ENCODE data around the gene TLCD3B.

Gene TLCD3B

DNA sequence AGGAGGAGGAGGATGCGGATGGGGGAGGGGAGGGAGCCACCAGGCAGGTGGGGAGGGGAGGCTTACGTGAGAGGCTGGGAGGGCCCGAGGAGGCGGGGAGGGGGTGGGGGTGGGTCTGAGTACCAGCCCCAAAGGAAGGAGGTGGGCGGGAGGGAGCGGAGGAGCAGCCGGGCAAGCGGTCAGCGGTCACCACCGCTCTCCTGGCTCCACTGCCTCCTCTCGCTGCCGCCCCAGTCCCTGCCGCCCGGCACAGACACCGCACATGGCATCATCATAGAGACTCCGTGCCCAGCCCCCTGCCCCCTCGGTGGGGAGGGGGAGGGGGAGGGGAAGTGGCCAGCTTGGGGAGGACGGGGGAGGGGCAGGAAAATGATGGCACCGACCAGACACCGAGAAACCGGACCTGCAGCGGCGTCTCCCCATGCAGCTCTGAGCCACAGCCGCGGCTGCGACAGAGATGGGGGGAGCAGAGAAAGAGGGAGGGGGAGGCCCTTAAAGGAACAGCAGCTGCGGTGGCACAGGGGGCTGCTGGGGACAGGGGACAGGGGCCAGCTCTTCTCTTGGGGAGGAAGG is at the start of gene TLCD3B:
Gene TLCD3B (minus strand): TSS at position 431 of the 573 bp plus-strand sequence. CDS start 744 bp downstream, outside the sequence.
- H3K27ac Mint-ChIP-seq: no peak within 1 kb of the TSS
- peaks cover 2% of the 10 kb centered on the region for H3K36me3 Mint-ChIP-seq (ENCODE audit: low read depth)
- no peaks in the 10 kb centered on the region for H3K9me3 Mint-ChIP-seq
- peaks cover 12% of the 10 kb centered on the region for H3K4me1 Mint-ChIP-seq (ENCODE audit: low read depth)
- peaks cover 57% of the 10 kb centered on the region for H3K27me3 Mint-ChIP-seq (ENCODE audit: low read depth)
- H3K4me3 Mint-ChIP-seq: no peak within 1 kb of the TSS

- Mint-ChIP-seq H3K27ac (no peak overlapping the region), H3K27me3 (ENCODE audit: low read depth) (no peaks in the 10 kb centered on the region), H3K36me3 (ENCODE audit: low read depth) (peaks cover 47% of the 10 kb centered on the region), H3K9me3 (no peaks in the 10 kb centered on the region), H3K4me1 (ENCODE audit: low read depth) (peaks cover 35% of the 10 kb centered on the region), H3K4me3 (no peak overlapping the region)
These were observed 48.4 kb upstream of the TLCD3B start for GRCh38 chr16:30079480-30079879.

DNA sequence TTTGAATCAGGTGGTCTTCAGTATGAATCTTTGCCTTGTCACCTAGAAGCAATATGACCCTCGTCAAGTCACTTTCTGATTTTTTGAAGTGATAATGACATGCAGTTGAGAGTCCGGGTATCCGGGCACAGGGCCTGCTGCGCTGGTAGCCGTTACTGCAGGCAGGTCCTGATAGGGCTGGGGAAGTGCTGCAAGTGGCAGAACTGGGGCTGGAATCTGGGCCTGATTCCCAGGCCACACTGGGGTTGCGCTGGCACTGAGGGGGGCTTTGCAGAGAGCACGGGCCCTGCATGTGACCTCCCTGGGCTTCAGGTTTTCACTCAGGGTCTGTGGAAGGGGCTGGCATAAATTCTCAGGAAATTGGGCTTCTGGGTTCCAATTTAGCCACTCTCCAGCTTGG is 47.7 kb upstream of the TLCD3B start:
- Mint-ChIP-seq H3K4me3 (no peak overlapping the region), H3K27me3 (ENCODE audit: low read depth) (no peaks in the 10 kb centered on the region), H3K36me3 (ENCODE audit: low read depth) (peaks cover 49% of the 10 kb centered on the region), H3K27ac (no peak overlapping the region), H3K9me3 (no peaks in the 10 kb centered on the region), H3K4me1 (ENCODE audit: low read depth) (peaks cover 34% of the 10 kb centered on the region)

DNA sequence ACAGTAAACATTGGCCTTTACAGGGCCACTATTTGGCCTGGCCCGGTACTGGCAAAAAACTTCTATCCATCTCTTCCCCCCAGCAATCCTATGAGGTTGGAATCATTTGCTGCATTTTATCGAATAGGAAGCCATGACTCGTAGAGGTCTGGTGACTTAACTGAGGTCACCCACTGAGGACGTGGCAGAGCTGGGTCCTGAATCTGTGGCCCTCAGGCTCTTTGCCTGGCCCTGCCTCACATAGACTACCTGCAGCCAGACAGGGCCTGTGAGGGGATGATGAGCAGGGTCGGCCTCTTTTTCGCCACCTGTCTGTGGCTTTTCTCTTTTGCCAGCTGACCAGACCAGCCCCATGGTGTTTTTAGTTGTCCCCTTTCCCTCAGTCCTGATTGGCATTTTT is 46.6 kb upstream of the TLCD3B start:
- Mint-ChIP-seq H3K9me3 (no peaks in the 10 kb centered on the region), H3K27me3 (ENCODE audit: low read depth) (no peaks in the 10 kb centered on the region), H3K36me3 (ENCODE audit: low read depth) (peaks cover 41% of the 10 kb centered on the region)

DNA sequence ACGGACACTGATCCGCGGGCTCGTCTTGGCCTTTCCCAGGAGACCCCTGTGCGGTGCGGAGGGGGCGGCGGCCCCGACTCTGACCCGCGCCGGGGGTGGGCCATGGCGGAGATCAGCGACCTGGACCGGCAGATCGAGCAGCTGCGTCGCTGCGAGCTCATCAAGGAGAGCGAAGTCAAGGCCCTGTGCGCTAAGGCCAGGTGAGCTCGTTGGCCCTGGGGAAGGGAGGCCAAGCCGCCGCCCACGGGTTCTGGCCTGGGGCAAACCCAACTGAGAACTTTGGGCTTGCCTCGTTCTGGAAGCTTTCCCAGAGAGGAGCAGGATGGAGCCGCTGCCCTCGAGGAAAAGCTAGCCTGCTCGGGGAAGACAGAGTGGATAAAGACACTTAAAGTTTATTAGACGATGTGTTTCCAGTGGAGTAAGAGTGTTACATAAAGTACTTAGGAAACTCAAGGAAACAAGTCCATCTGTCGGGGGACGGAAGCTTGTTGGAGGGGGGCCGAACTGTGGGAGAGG is 45.3 kb upstream of the TLCD3B start:
- Mint-ChIP-seq H3K9me3 (no peaks in the 10 kb centered on the region), H3K27me3 (ENCODE audit: low read depth) (no peaks in the 10 kb centered on the region), H3K4me1 (ENCODE audit: low read depth) (peaks cover 32% of the 10 kb centered on the region), H3K27ac (peak overlapping the region; percentile 84), H3K36me3 (ENCODE audit: low read depth) (peaks cover 39% of the 10 kb centered on the region), H3K4me3 (peak overlapping the region; percentile 96)

More for the DNA sequence above, 46.6 kb upstream of the TLCD3B start:
- peak overlapping the region; percentile 49 for H3K4me3 Mint-ChIP-seq
- H3K27ac Mint-ChIP-seq: peak overlapping the region; percentile 52
- peaks cover 34% of the 10 kb centered on the region for H3K4me1 Mint-ChIP-seq (ENCODE audit: low read depth)

DNA sequence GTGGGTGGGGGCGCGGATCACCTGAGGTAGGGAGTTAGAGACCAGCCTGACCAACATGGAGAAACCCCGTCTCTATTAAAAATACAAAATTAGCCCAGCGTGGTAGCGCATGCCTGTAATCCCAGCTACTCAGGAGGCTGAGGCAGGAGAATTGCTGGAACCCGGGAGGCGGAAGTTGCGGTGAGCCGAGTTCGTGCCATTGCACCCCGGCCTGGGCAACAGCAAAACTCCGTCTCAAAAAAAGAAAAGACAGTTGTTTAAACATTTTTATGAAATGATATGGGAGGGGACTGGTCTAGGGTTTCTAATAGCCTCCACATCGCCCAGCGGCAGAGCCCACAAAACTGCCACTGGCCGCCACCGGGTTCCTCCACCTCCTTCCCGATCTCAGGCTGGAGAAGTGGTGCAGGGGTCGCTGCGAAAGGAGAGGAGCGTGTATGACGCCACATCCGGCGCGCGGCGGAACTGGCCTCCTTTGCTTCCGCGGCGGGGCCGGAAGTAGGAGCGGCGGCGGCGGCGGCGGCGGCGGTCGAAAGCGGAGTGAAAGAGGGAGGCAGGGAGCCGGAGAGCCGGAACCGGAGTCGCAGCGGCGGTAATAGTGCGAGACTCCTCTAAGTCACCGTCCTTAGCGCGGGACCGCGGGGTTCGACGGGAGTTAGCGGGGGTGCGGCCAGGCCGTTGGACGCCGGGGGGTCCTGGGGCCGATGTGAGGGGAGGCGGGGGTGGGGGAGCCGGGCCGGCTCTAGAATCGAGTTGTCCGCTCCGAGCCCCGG is 44.6 kb upstream of the TLCD3B start, which contains the start of gene PPP4C:
Gene PPP4C (plus strand): TSS at position 492 of the 773 bp plus-strand sequence. CDS start 384 bp downstream, outside the sequence.
- Mint-ChIP-seq H3K27me3 (ENCODE audit: low read depth) (no peaks in the 10 kb centered on the region), H3K4me1 (ENCODE audit: low read depth) (peaks cover 32% of the 10 kb centered on the region), H3K36me3 (ENCODE audit: low read depth) (peaks cover 40% of the 10 kb centered on the region), H3K27ac (peak within 1 kb of the TSS; percentile 98), H3K4me3 (peak within 1 kb of the TSS; percentile 96), H3K9me3 (no peaks in the 10 kb centered on the region)

- Mint-ChIP-seq H3K27ac (peak overlapping the region; percentile 20), H3K9me3 (no peaks in the 10 kb centered on the region), H3K4me3 (no peak overlapping the region), H3K36me3 (ENCODE audit: low read depth) (peaks cover 46% of the 10 kb centered on the region), H3K4me1 (ENCODE audit: low read depth) (peaks cover 33% of the 10 kb centered on the region), H3K27me3 (ENCODE audit: low read depth) (no peaks in the 10 kb centered on the region)
These were observed 39.4 kb upstream of the TLCD3B start for GRCh38 chr16:30070490-30070889.

DNA sequence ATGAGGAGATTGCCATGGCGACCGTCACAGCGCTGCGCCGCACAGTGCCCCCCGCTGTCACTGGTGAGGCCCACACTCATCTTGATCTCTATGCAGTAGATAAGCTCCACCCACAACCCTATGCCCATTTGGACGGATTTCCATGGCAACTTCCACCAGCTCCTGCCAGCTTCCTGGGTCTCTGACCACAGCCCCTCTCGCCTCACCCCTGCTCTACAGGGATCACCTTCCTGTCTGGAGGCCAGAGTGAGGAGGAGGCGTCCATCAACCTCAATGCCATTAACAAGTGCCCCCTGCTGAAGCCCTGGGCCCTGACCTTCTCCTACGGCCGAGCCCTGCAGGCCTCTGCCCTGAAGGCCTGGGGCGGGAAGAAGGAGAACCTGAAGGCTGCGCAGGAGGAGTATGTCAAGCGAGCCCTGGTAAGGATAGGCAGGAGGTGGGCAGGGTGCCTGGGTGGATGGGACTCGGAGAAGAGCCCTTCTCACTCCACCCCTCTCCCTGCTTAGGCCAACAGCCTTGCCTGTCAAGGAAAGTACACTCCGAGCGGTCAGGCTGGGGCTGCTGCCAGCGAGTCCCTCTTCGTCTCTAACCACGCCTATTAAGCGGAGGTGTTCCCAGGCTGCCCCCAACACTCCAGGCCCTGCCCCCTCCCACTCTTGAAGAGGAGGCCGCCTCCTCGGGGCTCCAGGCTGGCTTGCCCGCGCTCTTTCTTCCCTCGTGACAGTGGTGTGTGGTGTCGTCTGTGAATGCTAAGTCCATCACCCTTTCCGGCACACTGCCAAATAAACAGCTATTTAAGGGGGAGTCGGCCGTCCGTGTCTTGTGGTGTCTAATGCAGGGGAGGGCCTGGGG is 38.8 kb upstream of the TLCD3B start:
- Mint-ChIP-seq H3K9me3 (no peaks in the 10 kb centered on the region), H3K27ac (peak overlapping the region; percentile 59), H3K4me1 (ENCODE audit: low read depth) (peaks cover 31% of the 10 kb centered on the region), H3K36me3 (ENCODE audit: low read depth) (peaks cover 46% of the 10 kb centered on the region), H3K27me3 (ENCODE audit: low read depth) (no peaks in the 10 kb centered on the region), H3K4me3 (peak overlapping the region; percentile 29)

DNA sequence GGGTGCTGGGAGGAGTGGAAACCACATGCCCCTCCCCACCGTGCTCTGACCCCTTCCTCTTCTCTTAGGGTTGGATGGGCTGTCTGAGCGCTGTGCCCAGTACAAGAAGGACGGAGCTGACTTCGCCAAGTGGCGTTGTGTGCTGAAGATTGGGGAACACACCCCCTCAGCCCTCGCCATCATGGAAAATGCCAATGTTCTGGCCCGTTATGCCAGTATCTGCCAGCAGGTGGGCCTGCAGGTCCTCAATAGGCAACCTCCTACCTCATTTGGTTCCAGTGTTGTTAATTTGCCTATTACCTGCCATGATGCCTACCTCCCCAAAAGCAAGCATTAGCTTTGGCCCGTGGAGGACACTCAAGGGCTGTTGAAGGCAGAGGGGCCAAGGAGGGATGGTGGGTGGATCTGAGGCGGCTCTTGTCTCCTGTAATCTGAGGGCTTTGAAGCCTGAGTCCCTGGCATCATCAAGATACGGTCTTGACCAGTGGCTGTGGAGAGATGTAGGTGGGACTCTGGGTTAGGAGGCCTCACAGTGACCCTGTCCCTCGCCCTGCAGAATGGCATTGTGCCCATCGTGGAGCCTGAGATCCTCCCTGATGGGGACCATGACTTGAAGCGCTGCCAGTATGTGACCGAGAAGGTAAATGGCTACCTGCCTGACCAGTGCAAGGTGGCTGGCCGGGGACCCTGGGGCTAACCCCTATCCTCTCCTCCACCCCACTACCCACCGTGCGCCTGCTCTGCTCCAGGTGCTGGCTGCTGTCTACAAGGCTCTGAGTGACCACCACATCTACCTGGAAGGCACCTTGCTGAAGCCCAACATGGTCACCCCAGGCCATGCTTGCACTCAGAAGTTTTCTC is 37.9 kb upstream of the TLCD3B start:
- peak overlapping the region; percentile 79 for H3K27ac Mint-ChIP-seq
- H3K4me1 Mint-ChIP-seq (ENCODE audit: low read depth): peaks cover 33% of the 10 kb centered on the region
- H3K27me3 Mint-ChIP-seq (ENCODE audit: low read depth): no peaks in the 10 kb centered on the region
- H3K4me3 Mint-ChIP-seq: peak overlapping the region; percentile 65
- H3K36me3 Mint-ChIP-seq (ENCODE audit: low read depth): peaks cover 46% of the 10 kb centered on the region
- H3K9me3 Mint-ChIP-seq: no peaks in the 10 kb centered on the region

DNA sequence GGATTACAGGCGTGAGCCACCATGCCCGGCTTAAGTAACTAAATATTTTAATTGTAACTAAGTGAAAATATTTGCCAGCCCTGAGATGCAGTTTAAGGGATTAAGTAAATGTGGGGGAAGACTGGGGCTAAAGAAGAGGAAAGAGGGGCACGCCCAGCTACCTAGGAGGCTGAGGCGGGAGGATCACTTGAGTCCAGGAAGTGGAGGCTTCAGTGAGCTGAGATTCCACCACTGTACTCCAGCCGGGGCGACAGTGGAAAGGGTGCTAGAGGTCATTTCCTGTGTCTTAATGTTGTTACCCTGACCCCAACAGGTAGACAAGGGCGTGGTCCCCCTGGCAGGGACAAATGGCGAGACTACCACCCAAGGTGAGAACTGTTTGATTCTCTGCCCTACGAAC is 37.3 kb upstream of the TLCD3B start:
- Mint-ChIP-seq H3K4me3 (peak overlapping the region; percentile 65), H3K9me3 (no peaks in the 10 kb centered on the region), H3K4me1 (ENCODE audit: low read depth) (peaks cover 37% of the 10 kb centered on the region), H3K27me3 (ENCODE audit: low read depth) (no peaks in the 10 kb centered on the region), H3K36me3 (ENCODE audit: low read depth) (peaks cover 43% of the 10 kb centered on the region), H3K27ac (peak overlapping the region; percentile 79)

- no peaks in the 10 kb centered on the region for H3K9me3 Mint-ChIP-seq
- H3K27ac Mint-ChIP-seq: peak overlapping the region; percentile 98
- peaks cover 37% of the 10 kb centered on the region for H3K4me1 Mint-ChIP-seq (ENCODE audit: low read depth)
- no peaks in the 10 kb centered on the region for H3K27me3 Mint-ChIP-seq (ENCODE audit: low read depth)
- peak overlapping the region; percentile 99 for H3K4me3 Mint-ChIP-seq
- peaks cover 43% of the 10 kb centered on the region for H3K36me3 Mint-ChIP-seq (ENCODE audit: low read depth)
These were observed 36.5 kb upstream of the TLCD3B start for GRCh38 chr16:30067584-30067916.

DNA sequence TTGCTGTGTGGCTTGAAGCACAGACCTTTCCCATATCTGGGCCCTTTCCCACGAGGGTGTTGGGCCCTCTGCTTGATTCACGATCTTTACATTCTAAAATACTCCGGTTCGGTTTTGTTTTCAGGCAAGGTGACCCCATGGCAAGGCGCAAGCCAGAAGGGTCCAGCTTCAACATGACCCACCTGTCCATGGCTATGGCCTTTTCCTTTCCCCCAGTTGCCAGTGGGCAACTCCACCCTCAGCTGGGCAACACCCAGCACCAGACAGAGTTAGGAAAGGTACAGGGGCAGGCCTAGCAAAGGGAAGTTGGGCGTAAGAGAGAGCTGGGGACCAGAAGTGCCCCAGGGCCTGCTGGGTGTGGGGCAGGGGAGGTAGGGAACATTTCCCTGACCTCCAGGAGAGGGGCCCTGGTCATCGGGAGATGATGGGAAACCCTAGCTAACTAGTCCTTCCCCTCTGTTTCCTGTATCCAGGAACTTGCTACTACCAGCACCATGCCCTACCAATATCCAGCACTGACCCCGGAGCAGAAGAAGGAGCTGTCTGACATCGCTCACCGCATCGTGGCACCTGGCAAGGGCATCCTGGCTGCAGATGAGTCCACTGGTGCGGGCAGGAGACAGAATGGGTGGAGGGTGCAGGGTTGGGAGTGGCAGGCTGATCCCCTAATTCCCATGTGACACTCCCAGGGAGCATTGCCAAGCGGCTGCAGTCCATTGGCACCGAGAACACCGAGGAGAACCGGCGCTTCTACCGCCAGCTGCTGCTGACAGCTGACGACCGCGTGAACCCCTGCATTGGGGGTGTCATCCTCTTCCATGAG is 35.9 kb upstream of the TLCD3B start:
- Mint-ChIP-seq H3K4me1 (ENCODE audit: low read depth) (peaks cover 35% of the 10 kb centered on the region), H3K27ac (peak overlapping the region; percentile 98), H3K4me3 (peak overlapping the region; percentile 99), H3K36me3 (ENCODE audit: low read depth) (peaks cover 40% of the 10 kb centered on the region), H3K9me3 (no peaks in the 10 kb centered on the region), H3K27me3 (ENCODE audit: low read depth) (no peaks in the 10 kb centered on the region)
